Right lobe of liver (tissue), 6 donors: ENCODE measurements around the gene RAI1. TPM values are rescaled to one million over a fixed set of nuclear protein-coding genes. Genes with fewer than 3 reads are reported as not detected.

Experiments used
- ATAC-seq, 4 donors: fragments of 200-7000 bp; cut with Tn5 transposase; one replicate each; pipeline ENCODE4 v1.9.1; 2020; ENCODE audit warnings: mild to moderate bottlenecking in 4 of 4, moderate library complexity in 4 of 4
- DNase-seq, 3 donors: peaks; one replicate each; pipeline ENCODE4 v3.0.0-alpha.2; 2020
- H3K27ac ChIP-seq, 3 donors: fragments of 200-600 bp; one replicate each; pipeline ENCODE4 v1.8.0; 2022
- H3K27me3 ChIP-seq, 2 donors: fragments of 200-600 bp; one replicate each; pipeline ENCODE4 v1.8.0; 2022
- H3K36me3 ChIP-seq, 4 donors: fragments of 200-600 bp; sonication (generic) in 1 of 4; one replicate each; pipeline versions ENCODE4 v1.5.1 to v1.8.0; 2017 to 2022; ENCODE audit warnings: control low read depth in 1 of 4
- H3K4me1 ChIP-seq, 4 donors: fragments of 200-600 bp; sonication (generic) in 1 of 4; one replicate each; pipeline versions ENCODE4 v1.5.1 to v1.8.0; 2017 to 2022; ENCODE audit warnings: control low read depth in 1 of 4
- H3K4me3 ChIP-seq, 3 donors: fragments of 200-600 bp; one replicate each; pipeline ENCODE4 v1.8.0; 2022
- H3K9me3 ChIP-seq, 4 donors: fragments of 200-600 bp; sonication (generic) in 1 of 4; one replicate each; pipeline versions ENCODE4 v1.5.1 to v1.8.0; 2017 to 2022; ENCODE audit warnings: control low read depth in 1 of 4
- CTCF ChIP-seq, 4 donors: fragments of 200-600 bp in 3 of 4; fragments of 450-650 bp in 1 of 4; IDR thresholded peaks; one replicate each; pipeline versions ENCODE4 v1.5.1 to v1.8.0; 2016 to 2022; ENCODE audit warnings: antibody characterized with exemption in 4 of 4, mild to moderate bottlenecking in 2 of 4
- POLR2A ChIP-seq: fragments of 450-650 bp; IDR thresholded peaks from one replicate; pipeline ENCODE4 v1.6.1; 2017; ENCODE audit warnings: antibody characterized with exemption, mild to moderate bottlenecking
- WGBS: methylation state at CpG from one replicate; pipeline ENCODE4 v1.1.6; 2018; ENCODE audit warnings: low coverage, low lambda C conversion rate; ENCODE audit not compliant: insufficient coverage; ENCODE audit errors: missing lambda C conversion rate; 5-methylcytosine and 5-hydroxymethylcytosine counted together
- intact Hi-C, 2 donors: fragments of 100-400 bp; cut with DNase I; formaldehyde crosslinking; loops; one replicate each; pipeline versions ENCODE4 v1.11.2 to v1.14.1; 2022
- total RNA-seq, 6 experiments: library from RNA; depleted of rRNA in 2 of 6; stranded (reverse); fragments of >200 nt in 2 of 6; fragmentation: NEBNext Ultra II Directional in 3 of 6; extraction: Animal tissue kit (Norgen Biotek cat#: 25700) in 3 of 6; gene quantifications; one replicate each; pipeline versions ENCODE4 v1.1.0 to v1.2.4, GENCODE V29; 2016 to 2023
- donor health status: DM: no; HTN: yes; CAD: no.
- donor health status: DM: no; HTN: no; CAD: no.
- donor health status: DM: no; HTN: no; CAD: no.
- donor health status: DM: no; HTN: yes; CAD: no.
- donor health status: DM: no; HTN: yes; CAD: no.

Gene RAI1
- total RNA-seq, 6 experiments from 2014 or later: 6.1 to 14.5 (median 8.4) TPM

- intact Hi-C loops: no loop called here
- H3K4me3 ChIP-seq: no peak overlapping the region
- H3K9me3 ChIP-seq: no peaks in the 10 kb centered on the region
- no peak for TF ChIP-seq CTCF (IDR thresholded peaks at IDR 0.05)
- TF ChIP-seq POLR2A: no peak
- H3K4me1 ChIP-seq: no peaks in the 10 kb centered on the region
- no peak for ATAC-seq
- no CpG with 5 or more reads among the region's 7 CpGs for WGBS
- H3K27ac ChIP-seq: no peak overlapping the region
- no peaks in the 10 kb centered on the region for H3K36me3 ChIP-seq
- no peaks in the 10 kb centered on the region for H3K27me3 ChIP-seq
- DNase-seq: no peak
Measured at GRCh38 chr17:17760350-17760749, 79.1 kb downstream of the RAI1 start.

GRCh38 chr17:17760872-17761550 is 79.8 kb downstream of the RAI1 start:
- intact Hi-C loops: no loop called here
- no peak for TF ChIP-seq POLR2A
- TF ChIP-seq CTCF (IDR thresholded peaks at IDR 0.05): no peak
- Histone ChIP-seq H3K4me3 (no peak overlapping the region), H3K36me3 (no peaks in the 10 kb centered on the region), H3K4me1 (no peaks in the 10 kb centered on the region), H3K27me3 (no peaks in the 10 kb centered on the region), H3K27ac (no peak overlapping the region), H3K9me3 (no peaks in the 10 kb centered on the region)
- ATAC-seq (no peak), DNase-seq (no peak)
- 96% methylated on average over 4 of the region's 8 CpGs for WGBS

GRCh38 chr17:17761894-17762743 is 80.9 kb downstream of the RAI1 start:
- H3K36me3 ChIP-seq: no peaks in the 10 kb centered on the region
- intact Hi-C loops: no loop called here
- WGBS: 68% methylated on average over 10 of the region's 11 CpGs

GRCh38 chr17:17762744-17763105 is 81.5 kb downstream of the RAI1 start:
- no CpG with 5 or more reads among the region's 5 CpGs for WGBS
- Histone ChIP-seq H3K27ac (no peak overlapping the region), H3K27me3 (no peaks in the 10 kb centered on the region), H3K4me3 (no peak overlapping the region), H3K4me1 (no peaks in the 10 kb centered on the region), H3K9me3 (no peaks in the 10 kb centered on the region), H3K36me3 (no peaks in the 10 kb centered on the region)
- intact Hi-C loops: no loop called here
- no peak for ATAC-seq
- TF ChIP-seq CTCF (IDR thresholded peaks at IDR 0.05) (no peak), POLR2A (no peak)
- no peak for DNase-seq

More at GRCh38 chr17:17761894-17762743, 80.9 kb downstream of the RAI1 start:
- ATAC-seq (peak; percentile 74 to 92 (median 82)), DNase-seq (peak in 1 of 3 donors; percentile 73)
- Histone ChIP-seq H3K9me3 (no peaks in the 10 kb centered on the region), H3K4me3 (no peak overlapping the region), H3K27me3 (no peaks in the 10 kb centered on the region), H3K27ac (no peak overlapping the region), H3K4me1 (no peaks in the 10 kb centered on the region)
- TF ChIP-seq POLR2A (no peak), CTCF (IDR thresholded peaks at IDR 0.05) (no peak)
